Body of pancreas (tissue), 4 donors: Measurements from ENCODE around the gene COL7A1. TPM values are rescaled to one million over a fixed set of nuclear protein-coding genes. Genes with fewer than 3 reads are reported as not detected.

Experiments
- ATAC-seq: fragments of 150-250 bp; one replicate; pipeline ENCODE4 v1.9.1; 2016
- DNase-seq, 4 donors: peaks; one replicate each; pipeline ENCODE4 v3.0.0-alpha.2; 2019
- H3K27ac ChIP-seq, 4 donors: fragments of 200-600 bp; sonication (generic); 1 replicate in 3 of 4; 2 replicates in 1 of 4; pipeline versions ENCODE4 v1.5.1 to v1.6.1; 2016 to 2019; ENCODE audit warnings: mild to moderate bottlenecking in 1 of 4, mixed read lengths in 1 of 4, moderate library complexity in 1 of 4
- H3K27me3 ChIP-seq, 2 donors: fragments of 200-600 bp; sonication (generic); one replicate each; pipeline ENCODE4 v1.6.0; 2016; ENCODE audit warnings: mild to moderate bottlenecking in 1 of 2
- H3K36me3 ChIP-seq, 2 donors: fragments of 200-600 bp; sonication (generic); replicated peaks in 1 of 2; 2 replicates each; pipeline ENCODE4 v1.5.1; 2016; ENCODE audit warnings: low read depth in 2 of 2; ENCODE audit not compliant: insufficient read depth in 1 of 2
- H3K4me1 ChIP-seq: fragments of 200-600 bp; sonication (generic); one replicate; pipeline ENCODE4 v1.6.0; 2016
- H3K4me3 ChIP-seq, 2 donors: fragments of 200-600 bp; sonication (generic); 1 replicate in 1 of 2; 2 replicates in 1 of 2; pipeline ENCODE4 v1.5.1; 2016 to 2019
- H3K9me3 ChIP-seq, 3 donors: fragments of 200-600 bp; sonication (generic); 1 replicate in 2 of 3; 2 replicates in 1 of 3; pipeline ENCODE4 v1.5.1; 2016
- POLR2A ChIP-seq, 3 donors: fragments of 450-650 bp; IDR thresholded peaks; one replicate each; pipeline ENCODE4 v1.6.1; 2016; ENCODE audit warnings: antibody characterized with exemption in 3 of 3, mild to moderate bottlenecking in 2 of 3
- WGBS, 2 donors: methylation state at CpG; one replicate each; pipeline ENCODE4 v1.1.5; 2017; 5-methylcytosine and 5-hydroxymethylcytosine counted together
- intact Hi-C: fragments of 100-400 bp; cut with DNase I; formaldehyde crosslinking; loops from one replicate; pipeline ENCODE4 v1.15.1; 2023
- total RNA-seq, 2 donors: library from RNA; depleted of rRNA; stranded (reverse); fragments of >200 nt; gene quantifications; one replicate each; pipeline ENCODE4 v1.1.0, GENCODE V29; 2016
- TF ChIP-seq, protein P1 (sequence below), 7 experiments: fragments of 450-650 bp in 4 of 7; fragments of 200-600 bp in 3 of 7; sonication (generic) in 3 of 7; IDR thresholded peaks; one replicate each; pipeline ENCODE4 v1.5.1; 2016 to 2019; ENCODE audit warnings: antibody characterized with exemption in 7 of 7

Gene COL7A1
- total RNA-seq, 2 donors from 2014 or later = 0.52 to 2.3 TPM

DNA sequence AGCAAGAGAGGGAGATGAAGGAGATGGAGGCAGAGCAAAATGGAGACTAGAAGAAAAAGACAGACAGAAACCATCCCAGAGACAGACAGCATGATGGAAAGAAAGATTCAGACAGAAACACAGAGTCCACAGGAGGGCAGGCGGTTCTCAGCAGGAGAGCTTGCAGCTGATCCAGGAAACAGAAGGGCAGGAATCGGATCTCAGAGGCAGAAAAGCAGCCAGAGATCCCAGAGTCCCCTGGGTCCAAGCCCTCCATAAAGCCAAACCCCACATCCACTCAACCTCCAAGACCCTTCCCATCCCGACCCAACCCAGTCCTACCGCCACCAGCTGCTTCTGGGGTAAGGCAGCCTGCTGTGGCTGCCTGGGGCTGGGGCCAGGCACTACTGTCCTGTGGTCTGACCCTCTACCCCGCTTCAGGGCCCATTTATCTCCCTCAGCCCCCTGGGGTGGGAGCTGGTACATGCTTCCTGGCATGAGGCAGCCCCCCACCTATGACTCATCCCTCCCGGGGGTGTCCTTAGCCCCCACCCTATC, 31.7 kb downstream of the COL7A1 start, which contains the start of gene UCN2:
Gene UCN2, minus strand, starts transcription at position 400 of the 537 bp plus-strand sequence. CDS start 657 bp downstream, outside the sequence.
- intact Hi-C loops = loop anchor here (5.0 kb wide), 1 partner anchor 101 kb away; no protein-coding TSS in a partner anchor
- Histone ChIP-seq H3K4me1 (peaks cover 3% of the 10 kb centered on the region), H3K4me3 (no peak within 1 kb of the TSS), H3K36me3 (no peaks in the 10 kb centered on the region), H3K9me3 (no peaks in the 10 kb centered on the region), H3K27ac (no peak within 1 kb of the TSS), H3K27me3 (no peaks in the 10 kb centered on the region)
- no peak for DNase-seq
- no peak for ATAC-seq
- 59 to 63% methylated on average over 3 to 6 of the region's 6 CpGs for WGBS, 2 donors
- no peak for TF ChIP-seq POLR2A (IDR thresholded peaks at IDR 0.05)
- TF ChIP-seq, protein P1, sequence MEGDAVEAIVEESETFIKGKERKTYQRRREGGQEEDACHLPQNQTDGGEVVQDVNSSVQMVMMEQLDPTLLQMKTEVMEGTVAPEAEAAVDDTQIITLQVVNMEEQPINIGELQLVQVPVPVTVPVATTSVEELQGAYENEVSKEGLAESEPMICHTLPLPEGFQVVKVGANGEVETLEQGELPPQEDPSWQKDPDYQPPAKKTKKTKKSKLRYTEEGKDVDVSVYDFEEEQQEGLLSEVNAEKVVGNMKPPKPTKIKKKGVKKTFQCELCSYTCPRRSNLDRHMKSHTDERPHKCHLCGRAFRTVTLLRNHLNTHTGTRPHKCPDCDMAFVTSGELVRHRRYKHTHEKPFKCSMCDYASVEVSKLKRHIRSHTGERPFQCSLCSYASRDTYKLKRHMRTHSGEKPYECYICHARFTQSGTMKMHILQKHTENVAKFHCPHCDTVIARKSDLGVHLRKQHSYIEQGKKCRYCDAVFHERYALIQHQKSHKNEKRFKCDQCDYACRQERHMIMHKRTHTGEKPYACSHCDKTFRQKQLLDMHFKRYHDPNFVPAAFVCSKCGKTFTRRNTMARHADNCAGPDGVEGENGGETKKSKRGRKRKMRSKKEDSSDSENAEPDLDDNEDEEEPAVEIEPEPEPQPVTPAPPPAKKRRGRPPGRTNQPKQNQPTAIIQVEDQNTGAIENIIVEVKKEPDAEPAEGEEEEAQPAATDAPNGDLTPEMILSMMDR (IDR thresholded peaks at IDR 0.05) = no peak

DNA sequence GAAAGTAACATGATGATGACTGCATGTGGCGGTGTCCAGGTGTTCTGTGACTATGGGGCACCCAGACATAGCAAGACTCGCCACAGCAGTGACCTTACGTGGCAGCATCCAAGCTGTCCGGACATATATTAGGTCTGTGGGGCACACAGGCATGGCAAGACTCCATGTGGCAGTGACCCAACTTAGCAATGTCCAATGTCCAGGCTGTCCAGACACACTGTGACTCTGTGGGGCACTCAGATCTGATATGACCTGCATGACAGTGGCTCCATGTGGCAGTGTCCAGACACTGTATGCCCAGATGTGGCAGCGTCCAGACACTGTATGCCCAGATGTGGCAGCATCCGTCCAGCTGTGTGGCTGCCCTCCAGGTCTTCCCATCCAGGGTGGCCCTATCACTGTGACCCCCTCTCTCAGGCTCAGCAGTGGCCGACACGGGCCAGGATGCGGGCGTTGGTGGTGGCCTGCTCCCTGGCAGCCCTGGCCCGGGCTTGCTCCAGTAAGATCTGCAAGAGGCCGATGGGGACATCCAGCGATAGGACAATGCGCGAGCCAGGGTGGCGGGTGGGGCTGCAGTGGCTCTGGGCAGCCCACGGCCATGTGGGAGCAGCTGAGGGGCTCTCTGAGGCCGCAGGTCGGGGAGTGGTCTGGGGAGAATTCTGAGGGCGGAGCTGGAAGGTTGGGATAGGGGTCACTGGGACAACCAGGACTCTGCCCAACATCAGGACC, 32.6 kb downstream of the COL7A1 start:
- H3K36me3 ChIP-seq = no peaks in the 10 kb centered on the region
- ATAC-seq (no peak), DNase-seq (no peak)
- no peaks in the 10 kb centered on the region for H3K27me3 ChIP-seq
- 74 to 77% methylated on average over 10 to 20 of the region's 20 CpGs for WGBS, 2 donors
- intact Hi-C loops = loop anchor here (5.0 kb wide), 1 partner anchor 100 kb away; no protein-coding TSS in a partner anchor
- no peak for TF ChIP-seq POLR2A (IDR thresholded peaks at IDR 0.05)
- TF ChIP-seq, protein P1 (IDR thresholded peaks at IDR 0.05) = no peak
- no peak overlapping the region for H3K27ac ChIP-seq
- no peak overlapping the region for H3K4me3 ChIP-seq
- H3K9me3 ChIP-seq = no peaks in the 10 kb centered on the region
- peaks cover 13% of the 10 kb centered on the region for H3K4me1 ChIP-seq

DNA sequence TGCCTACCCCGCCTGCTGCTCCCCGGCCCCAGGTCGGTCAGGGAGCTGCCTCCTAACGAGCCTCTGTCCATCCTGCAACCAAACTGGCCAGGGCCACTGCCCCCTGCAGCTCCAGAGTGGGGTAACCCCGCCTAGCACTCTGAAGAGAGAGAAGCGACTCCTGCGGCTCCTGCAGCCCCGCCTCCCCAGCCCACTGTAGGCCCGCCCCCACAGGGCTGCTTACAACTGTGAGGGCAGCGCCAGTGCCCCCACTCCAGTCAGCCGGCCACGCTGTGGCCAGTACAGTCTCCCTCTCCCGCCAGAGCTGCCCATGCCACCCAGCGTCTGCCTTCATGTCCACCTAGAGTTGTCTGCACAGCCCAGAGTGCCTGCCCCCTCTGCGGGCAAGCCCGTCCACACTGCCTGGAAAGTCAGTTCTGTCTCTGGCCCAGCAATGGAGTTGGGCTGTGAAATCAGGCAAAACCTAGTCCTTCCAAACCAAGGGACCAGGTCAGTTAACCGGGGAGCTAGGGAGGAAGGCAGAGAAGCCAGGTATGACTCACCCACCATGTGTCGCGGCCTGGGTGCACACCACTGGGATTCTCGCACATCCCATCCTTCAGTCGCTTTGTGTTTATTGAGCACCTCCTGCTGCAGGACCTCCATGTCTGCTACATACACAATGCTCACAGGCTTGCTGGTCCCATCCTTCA, 33.9 kb downstream of the COL7A1 start:
- H3K9me3 ChIP-seq = no peaks in the 10 kb centered on the region
- H3K27ac ChIP-seq = peak overlapping the region in 1 of 4 donors; percentile 46
- DNase-seq (peak in 3 of 4 donors; percentile 43 to 60 (median 45)), ATAC-seq (no peak)
- no peak overlapping the region for H3K4me3 ChIP-seq
- intact Hi-C loops = loop anchor here (5.0 kb wide), 1 partner anchor 99 kb away; no protein-coding TSS in a partner anchor
- TF ChIP-seq POLR2A (IDR thresholded peaks at IDR 0.05) = peak in 1 of 3 donors; percentile 23
- TF ChIP-seq, protein P1 (IDR thresholded peaks at IDR 0.05) = peak in 1 of 7 experiments; percentile 26
- WGBS, 2 donors = 55 to 64% methylated on average over 12 to 18 of the region's 21 CpGs
- no peaks in the 10 kb centered on the region for H3K36me3 ChIP-seq
- peaks cover 19% of the 10 kb centered on the region for H3K4me1 ChIP-seq
- H3K27me3 ChIP-seq = no peaks in the 10 kb centered on the region

DNA sequence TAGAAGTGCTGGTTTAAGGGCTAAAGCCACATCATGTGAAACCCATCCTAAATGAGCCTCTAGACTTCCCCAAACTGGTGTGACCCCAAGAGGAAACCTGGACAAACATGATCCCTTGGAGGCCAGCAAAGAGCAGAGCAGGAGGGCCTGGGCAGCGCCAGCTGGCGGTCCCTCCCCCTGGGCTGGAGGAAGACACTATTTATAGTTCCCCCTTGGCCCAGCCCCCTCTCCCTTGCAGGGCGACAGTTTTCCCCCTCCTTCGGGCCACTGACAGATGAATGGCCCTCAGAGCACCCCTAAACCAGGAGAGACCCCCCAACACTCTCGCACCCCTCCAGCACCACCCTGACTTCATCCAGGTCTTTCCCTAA, 34.5 kb downstream of the COL7A1 start:
- H3K27ac ChIP-seq = peak overlapping the region in 2 of 4 donors; percentile 14 to 46
- WGBS, 2 donors = 35 to 37% methylated on average over 5 of the region's 5 CpGs
- TF ChIP-seq, protein P1 (IDR thresholded peaks at IDR 0.05) = no peak
- no peak for TF ChIP-seq POLR2A (IDR thresholded peaks at IDR 0.05)
- intact Hi-C loops = loop anchor here (5.0 kb wide), 1 partner anchor 98 kb away; no protein-coding TSS in a partner anchor
- peak in 1 of 4 donors; percentile 29 for DNase-seq
- ATAC-seq = no peak
- no peaks in the 10 kb centered on the region for H3K9me3 ChIP-seq
- no peaks in the 10 kb centered on the region for H3K27me3 ChIP-seq
- no peak overlapping the region for H3K4me3 ChIP-seq
- no peaks in the 10 kb centered on the region for H3K36me3 ChIP-seq
- peaks cover 24% of the 10 kb centered on the region for H3K4me1 ChIP-seq
